DND-41 (cell line): Measurements from ENCODE around the gene RBM23.

Source experiments
- ATAC-seq: fragments of 200-7000 bp; cut with Tn5 transposase; 3 replicates; pipeline ENCODE4 v1.9.1; 2021; ENCODE audit warnings: low read depth; ENCODE audit not compliant: insufficient read depth
- DNase-seq: peaks from one replicate; pipeline ENCODE4 v3.0.0-alpha.2; 2020
- H2AFZ ChIP-seq: 2 replicates; pipeline ENCODE4 v1.6.0; 2012; ENCODE audit warnings: low read depth, low read length
- H3K27ac ChIP-seq: 2 replicates; pipeline ENCODE4 v1.5.1; 2012; ENCODE audit warnings: low read length, inconsistent platforms
- H3K27me3 ChIP-seq: fragments of 200-600 bp; sonication (generic); 2 replicates; pipeline ENCODE4 v1.6.0; 2012; ENCODE audit warnings: low read length, mild to moderate bottlenecking, inconsistent platforms; ENCODE audit not compliant: insufficient read depth, poor library complexity
- H3K36me3 ChIP-seq: 2 replicates; pipeline ENCODE4 v1.5.1; 2012; ENCODE audit warnings: low read length, inconsistent platforms; ENCODE audit not compliant: insufficient read depth
- H3K4me1 ChIP-seq: 2 replicates; pipeline ENCODE4 v1.5.1; 2012; ENCODE audit warnings: mild to moderate bottlenecking, low read length; ENCODE audit not compliant: insufficient read depth
- H3K4me2 ChIP-seq: 2 replicates; pipeline ENCODE4 v1.6.0; 2012; ENCODE audit warnings: mild to moderate bottlenecking, moderate library complexity, low read length, inconsistent platforms; ENCODE audit not compliant: insufficient read depth
- H3K4me3 ChIP-seq, 2 experiments: fragments of 200-600 bp in 1 of 2; shearing (Covaris generic) in 1 of 2; 2 replicates each; pipeline ENCODE4 v1.5.1; 2012 to 2016; ENCODE audit warnings: inconsistent platforms in 2 of 2, low read length in 2 of 2, mild to moderate bottlenecking in 2 of 2, low read depth in 1 of 2, moderate library complexity in 1 of 2
- H3K79me2 ChIP-seq: 2 replicates; pipeline ENCODE4 v1.6.0; 2012; ENCODE audit warnings: low read length, inconsistent platforms; ENCODE audit not compliant: insufficient read depth
- H3K9ac ChIP-seq: 2 replicates; pipeline ENCODE4 v1.6.0; 2012; ENCODE audit warnings: low read depth, mild to moderate bottlenecking, inconsistent platforms, low read length, moderate library complexity
- H3K9me3 ChIP-seq: 2 replicates; pipeline ENCODE4 v1.5.1; 2012; ENCODE audit warnings: low read length, moderate library complexity, mild to moderate bottlenecking, inconsistent platforms; ENCODE audit not compliant: insufficient read depth, severe bottlenecking
- H4K20me1 ChIP-seq: 2 replicates; pipeline ENCODE4 v1.6.0; 2012; ENCODE audit warnings: low read length; ENCODE audit not compliant: insufficient read depth
- CTCF ChIP-seq: IDR thresholded peaks from 2 replicates; pipeline ENCODE4 v1.5.1; 2012; ENCODE audit warnings: borderline replicate concordance, low read length, moderate library complexity, mild to moderate bottlenecking; ENCODE audit not compliant: poor library complexity, severe bottlenecking; ENCODE audit errors: extremely low read depth
- EZH2 ChIP-seq: IDR thresholded peaks from 3 replicates; pipeline ENCODE4 v1.6.1; 2012; ENCODE audit warnings: borderline replicate concordance, low read depth, mild to moderate bottlenecking, moderate library complexity, low read length, inconsistent platforms; ENCODE audit not compliant: severe bottlenecking

The RBM23 gene

GRCh38 chr14:22885975-22886374 is 33.0 kb downstream of the RBM23 start:
- Histone ChIP-seq H2AFZ (no peak overlapping the region), H3K9ac (no peak overlapping the region)

GRCh38 chr14:22884738-22885523 is 34.0 kb downstream of the RBM23 start:
- H3K27ac ChIP-seq: no peak overlapping the region
- H3K9ac ChIP-seq: no peak overlapping the region
- no peak for ATAC-seq
- H3K4me2 ChIP-seq: no peak overlapping the region
- no peak for TF ChIP-seq EZH2
- no peak for TF ChIP-seq CTCF
- H2AFZ ChIP-seq: no peak overlapping the region
- no peak for DNase-seq
- no peak overlapping the region for H3K4me3 ChIP-seq
- H3K4me1 ChIP-seq: no peaks in the 10 kb centered on the region
- H3K27me3 ChIP-seq: peaks cover 59% of the 10 kb centered on the region
- H3K36me3 ChIP-seq: no peaks in the 10 kb centered on the region
- H3K79me2 ChIP-seq: no peaks in the 10 kb centered on the region
- peaks cover 13% of the 10 kb centered on the region; the same call in 1 of the 2 replicates for H4K20me1 ChIP-seq
- no peaks in the 10 kb centered on the region for H3K9me3 ChIP-seq

More at GRCh38 chr14:22885975-22886374, 33.0 kb downstream of the RBM23 start:
- DNase-seq (no peak), ATAC-seq (no peak)
- Histone ChIP-seq H3K27ac (no peak overlapping the region), H3K79me2 (no peaks in the 10 kb centered on the region), H3K4me2 (no peak overlapping the region), H3K36me3 (no peaks in the 10 kb centered on the region), H3K9me3 (no peaks in the 10 kb centered on the region), H3K4me3 (no peak overlapping the region), H3K4me1 (no peaks in the 10 kb centered on the region), H4K20me1 (peaks cover 13% of the 10 kb centered on the region; the same call in 1 of the 2 replicates), H3K27me3 (peaks cover 59% of the 10 kb centered on the region)
- TF ChIP-seq CTCF: no peak
- no peak for TF ChIP-seq EZH2

- Histone ChIP-seq H3K4me1 (no peaks in the 10 kb centered on the region), H3K79me2 (no peaks in the 10 kb centered on the region), H3K4me2 (no peak overlapping the region), H2AFZ (no peak overlapping the region), H3K27ac (no peak overlapping the region), H3K4me3 (no peak overlapping the region), H3K27me3 (peaks cover 63% of the 10 kb centered on the region), H3K36me3 (no peaks in the 10 kb centered on the region), H3K9ac (no peak overlapping the region), H3K9me3 (no peaks in the 10 kb centered on the region), H4K20me1 (peaks cover 15% of the 10 kb centered on the region; the same call in 1 of the 2 replicates)
- TF ChIP-seq CTCF: no peak
- TF ChIP-seq EZH2: no peak
- no peak for DNase-seq
- no peak for ATAC-seq
These were observed 34.7 kb downstream of the RBM23 start for GRCh38 chr14:22884076-22884737.
